ENCODE measurements around the gene HLA-E.
"Not testable (repeated sequence)": the region's sequence is repeated elsewhere in the genome, so short reads cannot be mapped to it uniquely, and the experiment has no call there.

Gene HLA-E

DNA sequence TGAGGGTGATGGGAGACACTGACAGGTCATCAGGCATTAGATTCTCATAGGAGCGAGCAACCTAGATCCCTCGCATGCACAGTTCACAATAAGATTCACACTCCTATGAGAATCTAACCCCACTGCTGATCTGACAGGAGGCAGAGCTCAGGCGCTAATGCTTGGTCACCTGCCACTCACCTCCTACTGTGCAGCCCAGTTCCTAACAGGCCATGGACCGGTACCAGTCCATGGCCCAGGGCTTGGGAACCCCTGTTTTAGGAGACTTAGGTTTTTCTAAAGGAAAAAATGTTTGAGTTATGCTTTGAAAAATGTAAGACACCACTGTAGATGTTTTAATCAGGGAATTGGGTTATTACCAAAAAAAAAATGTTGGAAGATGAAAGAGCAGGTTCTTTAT, 6.7 kb downstream of the HLA-E start:
- H3K27ac ChIP-seq (replicated peaks), result no peak overlapping the region
- DNase-seq (ENCODE audit: low read depth in 1 of 2, low spot score in 1 of 2), result no peak
- no peak overlapping the region for H3K4me3 ChIP-seq (replicated peaks; ENCODE audit: insufficient read depth, low read length)
- no peaks in the 10 kb centered on the region for H3K27me3 ChIP-seq (ENCODE audit: insufficient read depth, poor library complexity, severe bottlenecking)
- TF ChIP-seq, protein P1, sequence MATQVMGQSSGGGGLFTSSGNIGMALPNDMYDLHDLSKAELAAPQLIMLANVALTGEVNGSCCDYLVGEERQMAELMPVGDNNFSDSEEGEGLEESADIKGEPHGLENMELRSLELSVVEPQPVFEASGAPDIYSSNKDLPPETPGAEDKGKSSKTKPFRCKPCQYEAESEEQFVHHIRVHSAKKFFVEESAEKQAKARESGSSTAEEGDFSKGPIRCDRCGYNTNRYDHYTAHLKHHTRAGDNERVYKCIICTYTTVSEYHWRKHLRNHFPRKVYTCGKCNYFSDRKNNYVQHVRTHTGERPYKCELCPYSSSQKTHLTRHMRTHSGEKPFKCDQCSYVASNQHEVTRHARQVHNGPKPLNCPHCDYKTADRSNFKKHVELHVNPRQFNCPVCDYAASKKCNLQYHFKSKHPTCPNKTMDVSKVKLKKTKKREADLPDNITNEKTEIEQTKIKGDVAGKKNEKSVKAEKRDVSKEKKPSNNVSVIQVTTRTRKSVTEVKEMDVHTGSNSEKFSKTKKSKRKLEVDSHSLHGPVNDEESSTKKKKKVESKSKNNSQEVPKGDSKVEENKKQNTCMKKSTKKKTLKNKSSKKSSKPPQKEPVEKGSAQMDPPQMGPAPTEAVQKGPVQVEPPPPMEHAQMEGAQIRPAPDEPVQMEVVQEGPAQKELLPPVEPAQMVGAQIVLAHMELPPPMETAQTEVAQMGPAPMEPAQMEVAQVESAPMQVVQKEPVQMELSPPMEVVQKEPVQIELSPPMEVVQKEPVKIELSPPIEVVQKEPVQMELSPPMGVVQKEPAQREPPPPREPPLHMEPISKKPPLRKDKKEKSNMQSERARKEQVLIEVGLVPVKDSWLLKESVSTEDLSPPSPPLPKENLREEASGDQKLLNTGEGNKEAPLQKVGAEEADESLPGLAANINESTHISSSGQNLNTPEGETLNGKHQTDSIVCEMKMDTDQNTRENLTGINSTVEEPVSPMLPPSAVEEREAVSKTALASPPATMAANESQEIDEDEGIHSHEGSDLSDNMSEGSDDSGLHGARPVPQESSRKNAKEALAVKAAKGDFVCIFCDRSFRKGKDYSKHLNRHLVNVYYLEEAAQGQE (IDR thresholded peaks at IDR 0.05; ENCODE audit: insufficient replicate concordance, low read depth), result no peak
- TF ChIP-seq POLR2AphosphoS5 (IDR thresholded peaks at IDR 0.05; ENCODE audit: low read depth), result no peak
- TF ChIP-seq, protein P2, sequence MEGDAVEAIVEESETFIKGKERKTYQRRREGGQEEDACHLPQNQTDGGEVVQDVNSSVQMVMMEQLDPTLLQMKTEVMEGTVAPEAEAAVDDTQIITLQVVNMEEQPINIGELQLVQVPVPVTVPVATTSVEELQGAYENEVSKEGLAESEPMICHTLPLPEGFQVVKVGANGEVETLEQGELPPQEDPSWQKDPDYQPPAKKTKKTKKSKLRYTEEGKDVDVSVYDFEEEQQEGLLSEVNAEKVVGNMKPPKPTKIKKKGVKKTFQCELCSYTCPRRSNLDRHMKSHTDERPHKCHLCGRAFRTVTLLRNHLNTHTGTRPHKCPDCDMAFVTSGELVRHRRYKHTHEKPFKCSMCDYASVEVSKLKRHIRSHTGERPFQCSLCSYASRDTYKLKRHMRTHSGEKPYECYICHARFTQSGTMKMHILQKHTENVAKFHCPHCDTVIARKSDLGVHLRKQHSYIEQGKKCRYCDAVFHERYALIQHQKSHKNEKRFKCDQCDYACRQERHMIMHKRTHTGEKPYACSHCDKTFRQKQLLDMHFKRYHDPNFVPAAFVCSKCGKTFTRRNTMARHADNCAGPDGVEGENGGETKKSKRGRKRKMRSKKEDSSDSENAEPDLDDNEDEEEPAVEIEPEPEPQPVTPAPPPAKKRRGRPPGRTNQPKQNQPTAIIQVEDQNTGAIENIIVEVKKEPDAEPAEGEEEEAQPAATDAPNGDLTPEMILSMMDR (IDR thresholded peaks at IDR 0.05; ENCODE audit: insufficient read depth, low read length), result no peak
- no peak for TF ChIP-seq GABPA (IDR thresholded peaks at IDR 0.05; ENCODE audit: low read depth)
- TF ChIP-seq SPI1 (IDR thresholded peaks at IDR 0.05; ENCODE audit: borderline replicate concordance, low read depth), result no peak

DNA sequence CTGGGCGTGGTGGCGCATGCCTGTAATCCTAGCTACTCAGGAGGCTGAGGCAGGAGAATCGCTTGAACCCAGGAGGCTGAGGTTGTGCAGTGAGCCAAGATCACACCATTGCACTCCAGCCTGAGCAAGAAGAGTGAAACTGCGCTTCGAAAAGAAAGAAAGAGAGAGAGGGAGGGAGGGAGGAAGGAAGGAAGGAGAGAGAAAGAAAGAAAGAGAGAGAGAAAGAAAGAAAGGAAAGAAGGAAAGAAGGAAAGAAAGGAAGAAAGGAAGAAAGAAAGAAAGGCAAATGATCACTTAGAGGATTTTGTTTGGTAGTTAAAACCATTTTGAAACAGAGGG, 7.9 kb downstream of the HLA-E start:
- not testable (repeated sequence) for H3K27me3 ChIP-seq (ENCODE audit: insufficient read depth, poor library complexity, severe bottlenecking); H3K4me3 ChIP-seq (replicated peaks; ENCODE audit: insufficient read depth, low read length); H3K27ac ChIP-seq (replicated peaks); DNase-seq (ENCODE audit: low read depth in 1 of 2, low spot score in 1 of 2)

DNA sequence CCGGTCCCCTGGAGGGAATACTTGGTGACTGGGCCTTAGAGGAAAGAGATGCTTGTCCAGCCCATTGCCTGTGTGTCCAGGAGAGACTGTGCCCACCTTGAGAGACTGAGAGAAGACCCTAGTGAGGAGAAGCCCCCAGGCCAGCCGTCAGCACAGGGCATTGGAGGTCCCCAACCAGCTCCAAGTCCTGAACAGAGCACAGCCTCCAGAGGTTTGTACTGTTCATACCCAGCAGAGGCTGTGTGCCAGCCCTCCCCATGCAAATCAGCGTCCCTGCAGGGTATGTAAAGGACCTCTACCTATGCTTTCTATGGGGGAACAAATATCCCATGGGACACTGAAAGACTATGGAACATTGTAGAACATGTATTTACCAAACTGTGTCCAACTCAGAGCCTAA, 8.4 kb downstream of the HLA-E start:
- Histone ChIP-seq H3K4me3 (replicated peaks; ENCODE audit: insufficient read depth, low read length) (no peak overlapping the region), H3K27me3 (ENCODE audit: insufficient read depth, poor library complexity, severe bottlenecking) (no peaks in the 10 kb centered on the region), H3K27ac (replicated peaks) (no peak overlapping the region)
- TF ChIP-seq, protein P1 (IDR thresholded peaks at IDR 0.05; ENCODE audit: insufficient replicate concordance, low read depth), result no peak
- TF ChIP-seq POLR2AphosphoS5 (IDR thresholded peaks at IDR 0.05; ENCODE audit: low read depth), result no peak
- DNase-seq (ENCODE audit: low read depth in 1 of 2, low spot score in 1 of 2), result no peak

DNA sequence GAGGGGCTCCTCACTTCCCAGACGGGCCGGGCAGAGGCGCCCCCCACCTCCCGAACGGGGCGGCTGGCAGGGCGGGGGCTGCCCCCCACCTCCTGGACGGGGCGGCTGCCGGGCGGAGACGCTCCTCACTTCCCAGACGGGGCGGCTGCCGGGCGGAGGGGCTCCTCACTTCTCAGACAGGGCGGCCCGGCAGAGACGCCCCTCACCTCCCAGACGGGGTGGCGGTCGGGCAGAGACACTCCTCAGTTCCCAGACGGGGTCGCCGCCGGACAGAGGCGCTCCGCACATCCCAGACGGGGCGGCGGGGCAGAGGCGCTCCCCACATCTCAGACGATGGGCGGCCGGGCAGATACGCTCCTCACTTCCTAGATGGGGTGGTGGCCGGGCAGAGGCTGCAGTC, 9.4 kb downstream of the HLA-E start:
- H3K4me3 ChIP-seq (replicated peaks; ENCODE audit: insufficient read depth, low read length); DNase-seq (ENCODE audit: low read depth in 1 of 2, low spot score in 1 of 2); H3K27me3 ChIP-seq (ENCODE audit: insufficient read depth, poor library complexity, severe bottlenecking); H3K27ac ChIP-seq (replicated peaks): not testable (repeated sequence)

DNA sequence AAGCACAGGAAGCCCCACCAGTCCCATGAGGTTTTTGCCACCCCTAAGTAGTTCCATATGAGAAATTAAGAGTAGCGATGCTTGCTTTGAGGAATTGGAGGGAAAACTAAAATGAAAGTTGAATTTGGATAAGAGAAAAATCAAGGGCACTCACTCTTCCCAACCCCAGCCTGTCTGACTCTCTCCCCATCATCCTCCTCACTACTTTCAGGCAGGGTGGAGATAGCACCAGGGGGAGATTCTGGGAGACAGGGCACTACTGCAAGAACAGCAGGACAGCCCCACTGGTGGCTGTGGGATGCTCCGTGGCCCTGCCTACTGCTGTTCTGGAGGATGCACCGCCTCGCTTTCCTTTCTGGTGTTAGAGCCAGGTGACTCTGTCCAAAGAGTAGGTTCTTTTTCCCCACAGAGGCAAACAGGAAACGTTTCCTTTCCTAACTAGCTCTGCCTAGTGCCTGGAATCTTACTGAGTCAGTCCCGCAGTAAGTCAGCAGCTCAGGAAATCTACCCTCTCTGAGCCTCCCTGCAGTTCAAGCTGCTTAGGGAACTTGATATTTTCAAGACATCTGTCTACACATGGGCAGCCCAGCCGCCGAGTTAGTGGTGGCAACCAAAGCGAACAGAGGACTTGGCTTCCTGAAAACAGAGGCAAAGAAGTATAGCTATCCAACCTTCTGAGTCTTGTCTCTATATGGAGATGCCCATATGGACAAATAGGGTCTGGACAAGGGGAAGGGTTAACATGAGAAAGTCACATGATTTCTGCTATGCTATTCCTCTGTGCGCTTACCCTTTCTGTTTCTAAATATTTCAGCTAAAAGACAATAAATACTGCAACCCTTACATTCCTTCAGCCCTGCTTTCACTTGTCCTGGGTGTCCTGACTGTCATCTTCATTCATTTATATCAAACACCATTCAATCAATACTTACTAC, 11.4 kb downstream of the HLA-E start:
- Histone ChIP-seq H3K4me3 (replicated peaks; ENCODE audit: insufficient read depth, low read length) (no peak overlapping the region), H3K27ac (replicated peaks) (no peak overlapping the region), H3K27me3 (ENCODE audit: insufficient read depth, poor library complexity, severe bottlenecking) (no peaks in the 10 kb centered on the region)
- no peak for TF ChIP-seq POLR2AphosphoS5 (IDR thresholded peaks at IDR 0.05; ENCODE audit: low read depth)
- no peak for TF ChIP-seq GABPA (IDR thresholded peaks at IDR 0.05; ENCODE audit: low read depth)
- TF ChIP-seq, protein P2 (IDR thresholded peaks at IDR 0.05; ENCODE audit: insufficient read depth, low read length), result no peak
- TF ChIP-seq, protein P1 (IDR thresholded peaks at IDR 0.05; ENCODE audit: insufficient replicate concordance, low read depth), result no peak
- TF ChIP-seq SPI1 (IDR thresholded peaks at IDR 0.05; ENCODE audit: borderline replicate concordance, low read depth), result no peak
- peak in 1 of 2 experiments; percentile 22 for DNase-seq (ENCODE audit: low read depth in 1 of 2, low spot score in 1 of 2)

Measured in HL-60 (cell line).